Peyer's patch (tissue), 4 donors: Measurements from ENCODE around the gene BCR.

Experiments
- CTCF ChIP-seq, 6 experiments: fragments of 450-650 bp in 4 of 6; fragments of 200-600 bp in 2 of 6; sonication (generic) in 1 of 6; IDR thresholded peaks; one replicate each; pipeline ENCODE4 v1.5.1; 2017 to 2019; ENCODE audit warnings: antibody characterized with exemption in 6 of 6, mild to moderate bottlenecking in 3 of 6, moderate library complexity in 1 of 6
- POLR2A ChIP-seq, 2 donors: fragments of 450-650 bp; IDR thresholded peaks; one replicate each; pipeline ENCODE4 v1.5.1; 2017; ENCODE audit warnings: antibody characterized with exemption in 2 of 2, mild to moderate bottlenecking in 2 of 2, moderate library complexity in 2 of 2

DNA sequence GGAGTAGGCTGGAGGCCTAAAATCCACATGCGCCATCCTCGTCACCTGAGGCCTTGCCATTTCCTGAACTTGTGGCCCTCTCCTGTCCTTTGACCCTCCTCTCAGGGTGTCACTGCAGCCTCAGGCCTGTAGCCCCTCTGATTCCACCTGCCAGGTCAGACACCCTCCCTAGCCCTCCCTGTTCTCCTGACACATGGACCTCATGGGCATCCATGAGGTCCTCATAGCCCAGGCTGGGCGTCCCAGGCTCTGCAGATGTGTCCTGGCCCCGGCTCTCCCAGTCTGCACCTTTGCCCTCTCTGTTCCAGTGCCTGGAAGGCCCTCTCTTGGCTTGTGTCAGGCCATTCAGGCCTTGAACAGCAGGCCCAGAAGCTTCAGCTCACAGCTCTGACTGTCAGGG is 19.3 kb upstream of the BCR start:
- no peak for TF ChIP-seq POLR2A (IDR thresholded peaks at IDR 0.05)
- no peak for TF ChIP-seq CTCF (IDR thresholded peaks at IDR 0.05)
